HL-60/S4 treated with retinoic acid at 250 ng/mL for 4 days and 3 days (cell line): ENCODE data around the gene CRISPLD2.
"Not testable (repeated sequence)": the region's sequence is repeated elsewhere in the genome, so short reads cannot be mapped to it uniquely, and the experiment has no call there.

Experiments used
- in situ Hi-C: fragments of 300-500 bp; cut with MboI; formaldehyde crosslinking; loops from 2 replicates; pipeline ENCODE4 v1.7.0; 2022; ENCODE audit warnings: low sequenced_read_pairs

The CRISPLD2 gene

DNA sequence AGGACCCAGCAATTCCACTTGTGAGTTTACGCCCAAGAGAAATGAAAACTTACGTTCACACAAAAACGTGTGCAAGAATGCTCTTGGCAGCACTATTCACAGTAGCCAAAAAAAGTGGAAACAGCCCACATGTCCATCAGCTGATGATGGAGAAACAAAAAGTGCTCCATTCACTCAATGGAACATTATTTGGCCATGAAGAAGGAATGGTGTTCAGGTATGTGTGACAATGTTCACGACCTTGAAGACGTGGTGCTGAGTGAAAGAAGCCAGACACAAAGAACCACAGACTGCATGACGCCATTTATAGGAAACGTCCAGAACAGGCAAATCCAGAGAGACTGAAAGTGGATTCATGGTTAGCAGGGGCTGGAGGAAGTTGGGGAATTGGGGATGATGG is 106.7 kb downstream of the CRISPLD2 start:
- in situ Hi-C loops = no loop called here

DNA sequence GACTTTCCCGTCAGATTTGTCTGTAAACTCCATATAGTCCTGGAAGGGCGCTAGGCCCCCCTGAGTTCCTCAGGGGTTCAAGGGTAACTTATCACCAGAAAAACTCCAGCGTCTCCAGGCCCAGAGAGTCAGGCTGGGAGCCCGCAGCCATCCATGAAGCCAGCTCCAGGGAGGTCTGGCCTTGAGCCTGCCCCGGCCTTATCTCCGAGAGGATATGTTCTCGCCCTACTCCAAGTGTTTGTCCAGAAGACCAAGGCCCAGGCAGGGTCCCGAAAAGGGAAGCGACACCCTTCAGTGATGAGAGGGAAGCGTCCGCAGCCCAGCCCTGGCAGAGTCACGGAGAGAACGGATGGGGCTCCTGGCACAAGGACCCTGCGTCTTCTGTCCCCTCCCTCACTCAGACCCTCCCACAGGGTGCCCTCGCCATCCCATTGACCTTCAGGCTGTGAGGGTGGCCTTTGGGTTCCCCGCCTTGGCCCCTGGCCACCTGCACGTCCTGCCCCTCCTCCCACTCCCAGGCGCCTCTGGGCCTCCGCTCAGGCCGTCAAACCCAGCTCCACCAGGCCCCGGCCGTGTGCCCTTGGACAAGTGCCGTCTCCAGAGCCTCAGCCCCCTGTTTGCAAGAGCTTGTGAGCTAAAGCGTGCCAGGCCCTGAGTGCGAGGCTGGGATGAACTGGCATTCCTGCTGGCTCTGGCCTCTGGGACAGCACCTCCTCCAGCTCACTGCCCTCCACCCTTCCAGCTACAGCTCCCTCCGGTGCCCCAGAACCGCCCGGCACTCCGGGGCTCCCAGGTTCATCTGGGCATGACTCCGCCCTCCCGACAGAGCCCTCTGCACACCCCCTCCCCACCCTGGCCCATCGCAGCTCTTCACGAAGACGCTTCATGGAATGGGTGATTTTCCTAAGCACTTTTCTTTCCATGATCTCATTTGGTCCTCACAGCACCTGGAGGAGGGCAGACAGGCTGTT is 108.1 kb downstream of the CRISPLD2 start:
- in situ Hi-C loops = no loop called here

DNA sequence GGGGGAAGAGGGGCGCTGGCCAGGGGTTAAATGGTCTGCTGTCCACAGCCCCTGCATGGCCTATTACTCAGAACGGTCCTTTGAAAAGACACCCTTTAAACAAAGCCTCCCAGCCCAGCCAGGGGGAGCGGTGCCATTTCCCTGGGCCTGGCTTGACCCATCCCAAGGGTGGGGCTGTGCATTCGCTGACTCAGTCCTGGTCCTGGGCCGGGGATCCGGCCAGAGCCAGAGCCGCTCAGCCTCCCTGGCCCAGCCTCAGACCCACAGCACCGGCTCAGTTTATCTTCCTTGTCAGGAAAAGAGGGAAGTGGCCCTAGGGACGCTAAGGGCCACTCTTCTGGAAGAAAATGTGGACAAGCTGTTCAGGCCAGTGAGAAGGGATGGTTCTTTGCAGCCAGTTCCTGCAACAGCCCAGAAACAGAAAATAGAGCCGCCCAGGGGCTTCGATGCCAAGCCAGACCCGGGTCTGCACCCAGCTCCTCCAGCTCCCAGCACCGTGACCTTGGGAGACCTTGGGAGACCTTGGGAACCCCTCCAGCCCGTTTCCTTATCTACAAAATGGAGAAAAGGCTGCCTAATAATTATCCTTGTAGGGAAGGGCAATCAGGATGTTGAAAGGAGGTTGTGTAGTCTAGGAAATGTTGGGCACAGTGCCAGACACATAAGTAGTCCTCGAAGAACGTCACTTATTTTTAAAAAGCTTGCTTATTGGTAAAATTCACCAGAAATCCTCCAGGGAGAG is 109.1 kb downstream of the CRISPLD2 start:
- in situ Hi-C loops = no loop called here

DNA sequence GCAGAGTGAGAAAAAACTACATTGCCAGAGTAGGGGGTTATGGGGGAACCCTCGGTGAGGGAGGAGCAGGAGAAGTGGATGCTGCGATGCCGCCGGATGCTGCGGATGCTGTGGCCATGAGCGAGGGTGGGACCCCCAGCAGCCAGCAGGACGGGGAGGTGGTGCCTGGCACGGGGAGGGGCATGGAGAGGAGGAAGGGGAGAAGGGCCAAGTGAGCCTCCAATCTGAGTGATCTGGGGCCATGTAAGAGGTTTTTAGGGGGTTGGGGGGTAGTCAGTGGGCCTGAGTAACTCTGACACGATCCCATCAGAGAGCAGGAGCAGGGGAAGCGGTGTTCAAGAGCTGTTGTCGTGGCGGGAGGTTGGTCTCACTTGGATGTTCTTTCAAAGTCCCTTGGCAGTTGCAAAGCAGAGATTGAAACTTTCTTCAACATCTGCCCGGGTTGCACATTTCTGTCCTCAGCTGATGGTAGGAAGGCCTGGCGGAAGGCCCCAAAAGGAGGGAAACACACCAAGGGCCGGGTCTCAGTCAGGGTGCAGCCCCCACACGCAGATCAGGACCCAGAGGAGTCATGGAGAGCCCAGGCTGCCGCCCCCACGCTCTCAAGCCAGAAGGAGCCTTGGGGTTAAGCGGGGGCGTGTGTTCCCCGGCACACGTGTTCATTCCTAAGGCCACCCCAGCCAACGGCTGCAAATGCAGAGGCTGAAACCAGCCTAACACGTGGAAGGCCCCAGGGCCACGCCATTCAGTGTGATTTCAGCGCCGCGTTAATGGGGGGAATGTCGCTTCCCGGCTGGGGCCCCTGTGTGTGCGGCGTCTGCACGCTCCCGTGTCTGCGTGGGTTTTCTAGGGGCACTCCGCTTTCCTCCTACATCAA is 109.9 kb downstream of the CRISPLD2 start:
- in situ Hi-C loops = no loop called here

DNA sequence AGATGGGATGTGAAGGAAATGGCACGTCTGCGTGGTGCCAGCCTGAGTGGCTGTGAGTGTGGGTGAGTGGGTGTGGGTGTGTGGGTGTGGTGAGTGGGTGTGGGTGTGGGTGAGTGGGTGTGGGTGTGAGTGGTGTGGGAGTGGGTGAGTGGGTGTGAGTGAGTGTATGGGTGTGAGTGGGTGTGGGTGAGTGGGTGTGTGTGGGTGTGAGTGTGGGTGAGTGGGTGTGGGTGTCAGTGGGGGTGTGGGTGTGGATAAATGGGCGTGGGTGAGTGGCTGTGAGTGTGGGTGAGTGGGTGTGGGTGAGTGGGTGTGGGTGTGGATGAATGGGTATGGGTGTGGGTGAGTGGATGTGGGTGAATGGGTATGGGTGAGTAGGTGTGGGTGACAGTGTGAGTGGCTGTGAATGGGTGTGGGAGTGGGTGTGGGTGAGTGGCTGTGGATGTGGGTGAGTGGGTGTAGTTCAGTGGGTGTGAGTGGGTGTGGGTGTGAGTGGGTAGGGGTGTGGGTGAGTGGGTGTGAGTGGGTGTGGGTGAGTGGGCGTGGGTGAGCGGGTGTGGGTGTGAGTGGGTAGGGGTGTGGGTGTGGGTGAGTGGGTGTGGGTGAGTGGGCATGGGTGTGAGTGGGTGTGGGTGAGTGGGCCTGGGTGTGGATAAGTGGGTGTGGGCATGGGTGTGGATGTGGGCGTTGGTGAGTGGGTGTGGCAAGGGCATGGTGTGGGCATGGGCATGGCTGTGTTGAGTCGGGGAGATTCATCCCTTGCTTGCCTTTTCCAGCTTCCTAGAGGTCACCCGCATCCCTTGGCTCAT is 110.7 kb downstream of the CRISPLD2 start:
- in situ Hi-C loops = no loop called here

DNA sequence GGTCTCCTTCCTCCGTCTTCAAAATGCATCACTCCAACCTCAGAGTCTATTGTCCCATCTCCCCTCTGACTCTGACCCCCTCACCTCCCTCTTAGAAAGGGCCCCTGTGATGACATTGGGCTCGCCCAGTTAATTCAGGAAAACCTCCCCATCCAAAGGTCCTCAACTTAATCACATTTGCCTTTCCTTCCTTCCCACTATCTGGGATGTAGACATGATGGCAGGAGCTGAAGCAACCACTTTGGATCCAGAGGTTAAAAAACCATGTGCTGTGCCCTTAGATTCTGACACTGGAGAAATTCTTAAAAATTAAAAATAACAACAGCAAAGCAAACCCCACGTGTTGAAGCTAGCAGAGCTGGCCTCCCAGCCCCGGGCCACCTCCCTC is 111.3 kb downstream of the CRISPLD2 start:
- in situ Hi-C loops = no loop called here

DNA sequence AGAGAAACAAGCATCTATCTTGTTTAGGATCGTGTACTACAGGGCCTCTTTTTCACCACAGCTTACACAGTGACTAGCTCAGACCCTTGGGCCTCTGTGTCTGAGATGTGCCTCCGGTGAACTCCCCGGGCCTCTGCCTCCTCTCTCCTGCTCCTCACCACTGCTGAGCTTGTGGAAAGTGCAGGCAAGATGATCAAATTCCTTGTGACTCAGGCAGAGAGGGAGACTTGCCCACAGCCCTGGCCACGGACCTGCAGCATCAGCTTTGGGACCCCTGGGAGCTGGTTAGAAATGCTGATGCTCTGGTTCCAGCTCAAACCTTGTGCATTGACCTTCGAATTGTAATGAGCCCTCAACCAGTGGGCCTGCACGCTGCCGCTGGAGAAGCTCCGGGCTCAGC is 111.7 kb downstream of the CRISPLD2 start:
- in situ Hi-C loops = no loop called here

DNA sequence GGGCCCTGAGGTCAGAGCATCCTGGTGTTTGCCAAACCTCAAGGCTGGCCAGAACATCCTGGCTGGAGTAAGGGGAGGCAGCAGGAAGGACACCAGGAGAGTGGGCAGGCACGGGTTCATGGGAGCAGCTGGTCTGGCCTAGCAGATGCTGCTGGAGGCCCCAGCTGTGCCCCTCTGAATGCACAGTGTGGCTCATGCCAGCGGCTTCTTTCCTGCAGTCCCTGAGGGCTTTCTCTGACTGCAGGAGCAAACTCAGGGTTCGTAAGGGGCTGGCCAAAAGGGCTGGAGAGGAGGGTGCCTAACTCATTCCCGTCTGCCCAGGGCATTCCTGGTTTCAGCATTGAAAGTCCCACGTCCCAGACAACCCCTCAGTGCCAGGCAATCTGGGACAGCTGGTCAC is 112.9 kb downstream of the CRISPLD2 start:
- in situ Hi-C loops = no loop called here

DNA sequence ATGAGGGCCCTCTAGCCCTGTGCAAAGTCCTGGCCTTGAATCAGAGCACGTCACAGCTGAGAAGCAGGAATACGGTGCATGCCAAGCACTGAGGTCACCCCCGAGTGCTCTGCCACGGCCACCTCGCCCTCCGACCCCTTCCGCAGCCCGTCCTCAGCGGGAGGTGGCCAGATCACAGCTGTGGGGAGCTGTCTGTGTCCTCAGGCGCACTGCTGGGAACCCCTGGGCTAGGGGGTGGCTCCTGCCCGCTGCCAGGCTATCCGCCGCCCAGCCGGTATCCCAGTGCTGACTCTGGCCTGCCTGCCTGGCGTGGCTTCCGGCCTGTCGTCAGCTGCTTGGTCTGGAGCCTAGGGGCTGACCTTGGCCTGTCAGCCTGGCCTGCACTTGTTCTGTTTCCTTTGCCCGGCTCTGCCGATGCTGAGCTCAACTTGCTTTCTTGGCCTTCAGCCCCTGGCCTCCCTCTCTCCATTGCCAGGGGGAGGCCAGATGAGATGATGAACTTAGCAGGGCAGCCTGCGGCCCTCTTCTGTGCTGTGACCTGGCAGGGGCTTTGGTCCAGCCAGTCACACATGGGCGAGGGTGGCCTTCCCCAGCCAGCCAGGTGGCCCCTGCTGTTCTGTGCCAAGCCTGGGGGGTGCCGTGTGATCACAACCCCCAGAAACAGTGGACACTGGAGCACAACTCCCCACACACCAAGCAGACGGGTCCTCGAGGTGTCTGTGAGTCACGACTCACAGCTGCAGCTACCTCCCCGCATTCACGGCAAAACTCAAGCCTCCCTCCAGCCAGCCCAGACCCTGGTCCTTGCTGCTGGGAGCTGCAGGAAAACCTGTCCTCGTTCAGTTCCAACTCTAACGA is 114.2 kb downstream of the CRISPLD2 start:
- in situ Hi-C loops = no loop called here

DNA sequence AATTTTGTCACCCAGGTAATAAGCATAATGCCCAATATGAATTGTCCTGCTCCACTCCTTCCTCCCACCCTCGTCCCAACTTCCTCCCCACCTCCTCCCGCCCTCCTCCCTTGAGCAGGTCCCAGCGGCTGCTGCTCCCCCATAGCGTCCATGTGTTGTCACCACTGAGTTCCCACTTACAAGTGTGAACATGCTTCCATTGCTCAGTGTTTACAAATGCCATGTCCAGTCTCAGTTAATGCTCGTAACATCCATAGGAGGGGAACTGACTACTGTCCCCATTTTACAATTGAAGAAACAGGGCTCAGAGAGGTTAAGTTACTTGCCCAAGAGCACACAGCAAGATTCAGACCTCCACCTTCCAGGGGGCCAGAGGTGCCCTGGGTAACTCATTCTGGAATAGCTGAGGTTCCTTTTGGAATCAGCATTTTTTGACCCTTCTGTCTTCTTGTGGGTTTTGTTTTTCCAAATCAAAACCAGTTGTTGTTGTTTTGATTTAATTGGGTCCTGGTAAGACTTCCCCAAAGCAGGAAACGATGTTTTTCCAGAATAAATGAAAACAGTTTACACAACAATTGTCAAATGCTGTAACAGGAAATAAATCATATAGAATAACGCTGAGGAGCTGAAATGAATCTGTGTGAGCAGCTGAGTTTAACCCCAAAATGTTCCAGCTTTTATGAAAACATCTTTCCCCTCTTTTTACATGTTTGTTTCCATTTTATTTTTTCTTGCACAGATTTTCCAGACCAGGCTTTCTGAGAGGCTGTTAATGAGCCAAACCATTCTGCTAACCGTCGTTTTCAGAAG is 117.6 kb downstream of the CRISPLD2 start:
- in situ Hi-C loops = no loop called here

DNA sequence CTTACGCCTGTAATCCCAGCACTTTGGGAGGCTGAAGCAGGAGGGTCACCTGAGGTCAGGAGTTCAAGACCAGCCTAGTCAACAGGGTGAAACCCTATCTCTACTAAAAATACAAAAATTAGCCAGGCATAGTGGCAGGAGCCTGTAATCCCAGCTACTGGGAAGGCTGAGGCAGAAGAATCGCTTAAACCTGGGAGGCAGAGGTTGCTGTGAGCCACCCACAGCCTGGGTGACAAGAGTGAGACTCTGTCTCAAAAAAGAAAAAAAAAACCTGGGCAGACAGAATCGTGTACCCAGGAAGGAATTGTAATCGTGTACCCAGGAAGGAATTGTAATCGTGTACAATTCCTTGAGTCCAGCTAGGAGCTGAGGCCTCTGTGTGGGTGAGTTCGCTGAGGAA is 118.8 kb downstream of the CRISPLD2 start:
- in situ Hi-C loops = not testable (repeated sequence)

DNA sequence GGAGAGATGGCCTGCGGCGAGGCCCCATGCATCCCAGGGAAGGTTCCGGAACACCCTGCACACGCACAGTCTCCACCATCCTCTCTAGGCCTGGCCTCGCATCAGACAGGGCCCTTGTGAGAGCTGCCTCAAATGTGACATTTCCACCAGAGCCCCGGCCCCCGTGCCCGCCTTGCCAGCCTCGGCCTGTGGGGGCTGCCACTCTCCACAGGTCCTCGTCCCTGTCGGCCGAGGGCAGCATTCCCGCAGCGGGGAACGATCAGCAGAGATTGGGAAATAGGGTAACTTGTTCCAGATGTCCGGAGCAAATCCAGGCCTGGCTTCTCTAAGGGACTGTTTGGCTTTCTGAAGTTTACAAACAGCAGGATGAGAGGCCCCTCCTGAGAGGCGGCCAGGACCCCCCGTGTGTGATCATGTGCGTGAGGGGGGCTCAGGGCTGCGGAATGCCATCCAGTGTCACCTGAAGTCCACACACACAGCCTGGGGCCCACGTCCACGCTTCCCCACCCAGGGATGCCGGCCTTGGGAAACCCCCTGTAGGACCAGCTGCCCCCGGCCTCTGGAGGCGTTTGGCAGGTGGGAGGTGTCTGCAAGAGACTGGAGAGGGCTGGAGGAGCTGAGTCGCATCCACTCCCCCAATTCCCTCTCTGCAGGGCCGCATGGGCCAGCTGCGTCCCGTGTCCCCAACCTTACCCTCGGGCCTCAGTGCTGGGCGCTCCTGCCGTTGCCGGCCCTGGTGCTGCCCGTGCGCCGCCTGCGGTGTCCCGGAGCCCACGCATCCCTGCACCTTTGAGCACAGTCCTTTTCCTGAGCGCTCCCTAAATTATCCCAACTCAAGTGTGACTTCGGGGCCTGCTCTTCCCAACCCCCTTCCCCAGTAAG is 121.1 kb downstream of the CRISPLD2 start:
- in situ Hi-C loops = no loop called here

DNA sequence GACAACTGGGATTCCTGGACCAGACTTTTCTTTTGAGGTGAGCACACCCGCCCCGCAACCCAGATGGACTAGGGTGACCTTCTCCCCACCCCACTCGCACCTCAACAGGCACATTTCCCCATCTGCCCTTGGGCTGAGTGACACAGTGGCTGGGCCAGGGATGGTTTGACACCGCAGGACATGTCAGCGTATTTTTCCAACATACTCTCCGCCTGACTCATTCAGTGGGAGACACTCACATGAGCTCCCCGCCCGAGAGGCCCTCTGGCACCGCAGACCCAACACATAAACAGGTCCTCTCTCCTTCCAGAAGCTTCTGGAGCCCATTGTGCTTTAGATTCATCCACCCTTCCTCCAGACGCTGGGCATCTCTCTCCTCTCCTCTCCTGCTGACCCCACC is 122.1 kb downstream of the CRISPLD2 start:
- in situ Hi-C loops = no loop called here

DNA sequence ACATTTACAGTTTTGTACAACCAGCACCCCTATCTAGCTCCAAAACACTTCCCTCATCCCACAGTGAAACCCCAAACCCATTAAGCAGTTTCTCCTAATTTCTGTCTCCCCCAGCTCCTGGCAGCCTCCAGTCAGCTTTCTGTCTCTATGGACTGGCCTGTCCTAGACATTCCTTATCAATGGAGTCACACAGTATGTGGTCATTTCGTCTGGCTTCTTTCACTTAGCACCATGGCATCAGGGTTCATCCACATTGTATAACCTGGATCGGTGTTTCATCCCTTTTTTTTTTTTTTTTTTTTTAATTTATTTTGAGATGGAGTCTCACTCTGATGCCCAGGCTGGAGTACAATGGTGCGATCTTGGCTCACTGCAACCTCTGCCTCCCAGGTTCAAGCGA is 123.0 kb downstream of the CRISPLD2 start:
- in situ Hi-C loops = no loop called here

DNA sequence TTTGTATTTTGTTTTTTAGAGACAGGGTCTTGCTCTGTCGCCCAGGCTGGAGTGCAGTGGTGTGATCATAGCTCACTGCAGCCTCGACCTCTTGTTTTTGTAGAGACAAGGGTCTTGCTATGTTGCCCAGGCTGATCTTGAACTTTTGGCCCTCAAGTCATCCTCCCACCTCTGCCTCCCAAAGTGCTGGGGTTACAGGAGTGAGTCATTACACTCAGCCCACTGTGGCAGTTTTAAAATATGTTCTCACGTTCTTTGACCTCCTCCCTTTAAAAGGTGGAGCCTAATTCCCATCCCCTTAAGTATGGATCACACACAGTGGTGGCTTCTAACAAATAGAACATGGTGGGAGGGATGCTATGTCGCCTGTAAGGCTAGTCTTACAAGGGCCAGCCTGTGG is 123.8 kb downstream of the CRISPLD2 start:
- in situ Hi-C loops = no loop called here

DNA sequence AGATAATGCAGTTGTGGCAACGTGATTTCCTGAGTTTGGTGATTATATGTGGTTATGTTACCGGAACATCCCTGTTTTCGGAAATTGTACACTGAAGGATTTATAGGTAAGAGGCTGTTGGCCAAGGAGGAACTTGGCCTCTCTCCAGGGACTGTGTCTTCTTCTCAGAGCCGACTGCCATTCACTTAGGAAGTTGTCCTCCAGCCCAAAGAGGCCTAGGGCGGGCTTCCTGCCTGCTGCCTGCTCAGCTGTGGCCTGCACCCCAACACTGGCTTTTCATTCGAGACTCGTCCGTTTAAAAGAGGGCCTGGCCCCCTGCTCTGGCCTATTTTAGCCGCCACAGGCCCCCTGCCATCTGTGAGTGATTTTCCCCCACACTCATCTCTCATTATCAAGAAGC is 127.2 kb downstream of the CRISPLD2 start:
- in situ Hi-C loops = no loop called here

DNA sequence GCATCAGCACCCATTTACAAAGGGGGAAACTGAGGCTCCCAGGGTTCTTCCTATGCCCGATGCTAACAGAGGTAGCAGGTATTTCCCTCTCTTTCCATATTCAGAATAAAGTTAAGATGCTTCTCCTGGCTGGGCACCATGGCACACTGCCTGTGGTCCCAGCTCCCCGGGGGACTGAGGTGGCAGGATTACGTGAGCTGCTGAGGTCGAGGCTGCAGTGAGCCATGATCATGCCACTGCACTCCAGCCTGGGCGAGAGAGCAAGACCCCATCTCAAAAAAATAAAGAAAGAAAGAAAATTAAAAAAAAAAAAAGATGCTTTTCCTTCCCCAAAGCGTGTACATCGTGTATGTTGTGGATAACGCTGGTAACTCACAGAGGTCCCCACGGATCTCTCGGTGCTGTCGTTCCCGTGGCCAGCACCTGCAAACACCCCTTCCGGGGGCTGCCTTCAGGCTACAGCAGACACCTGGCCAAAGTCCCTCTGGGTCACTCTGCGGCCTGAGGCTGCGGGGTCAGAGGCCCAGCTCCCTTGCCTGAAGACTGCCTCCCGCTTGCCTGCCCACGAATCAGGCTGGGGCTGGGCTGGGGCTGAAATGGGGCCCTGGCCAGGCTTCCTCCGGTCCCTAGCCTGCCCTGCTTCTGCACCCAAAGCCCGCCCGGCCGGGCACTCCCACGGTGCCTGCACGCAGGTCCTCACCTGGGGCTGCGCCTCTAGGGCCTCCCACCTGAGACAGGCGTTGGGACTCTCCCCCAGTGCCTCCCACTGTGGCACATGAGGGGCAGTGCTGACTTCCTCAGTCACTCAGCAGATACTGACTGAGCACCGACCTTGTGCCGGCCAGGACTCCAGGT is 128.4 kb downstream of the CRISPLD2 start:
- in situ Hi-C loops = no loop called here
